Endothelial cell of umbilical vein (primary cell): ENCODE measurements around the gene CDH22. TPM values are rescaled to one million over a fixed set of nuclear protein-coding genes. Genes with fewer than 3 reads are reported as not detected.

Experiments used
- BruUV-seq: library from RNA; stranded (reverse); fragments of 400-500 nt; replicated peaks from 2 replicates; lab custom pipeline; 2021; lab: Mats Ljungman, UMichigan
- CTCF ChIA-PET: fragments of 300-600, 350-600 bp; sonication (Branson Sonifier 250); formaldehyde crosslinking; loops from one replicate; lab custom pipeline; 2021; ENCODE audit warnings: antibody characterized with exemption, inconsistent platforms; lab: Charles Lee
- POLR2A ChIA-PET: fragments of 300-600, 350-600 bp; sonication (Branson Sonifier 250); formaldehyde crosslinking; loops from one replicate; lab custom pipeline; 2021; ENCODE audit warnings: antibody characterized with exemption, inconsistent platforms; lab: Charles Lee
- DNase-seq: peaks from one replicate; pipeline ENCODE4 v3.0.0-alpha.2; 2011; ENCODE audit warnings: low read depth, low spot score
- FAIRE-seq: peaks from 2 replicates; lab custom pipeline; 2011; peaks lifted over from hg19 to GRCh38; lab: Jason Lieb, UNC
- H2AFZ ChIP-seq: 2 replicates; pipeline ENCODE4 v1.6.0; 2012; ENCODE audit warnings: low read depth, low read length, control low read depth, inconsistent platforms
- H3K27ac ChIP-seq: 2 replicates; pipeline ENCODE4 v1.5.1; 2011; ENCODE audit warnings: low read depth, mild to moderate bottlenecking, control low read depth, low read length, moderate library complexity; ENCODE audit not compliant: insufficient read depth
- H3K27me3 ChIP-seq, 2 experiments: 2 replicates each; pipeline versions ENCODE4 v1.6.0 to v1.6.1; 2011; ENCODE audit warnings: low read length in 2 of 2, mixed read lengths in 1 of 2; ENCODE audit not compliant: control insufficient read depth in 2 of 2, insufficient read depth in 2 of 2
- H3K36me3 ChIP-seq, 2 experiments: 2 replicates in 1 of 2; 3 replicates in 1 of 2; pipeline ENCODE4 v1.5.1; 2011; ENCODE audit warnings: low read length in 2 of 2, mild to moderate bottlenecking in 1 of 2, moderate library complexity in 1 of 2; ENCODE audit not compliant: control insufficient read depth in 2 of 2, insufficient read depth in 2 of 2; ENCODE audit errors: extremely low read depth in 1 of 2
- H3K4me1 ChIP-seq: 3 replicates; pipeline ENCODE4 v1.5.1; 2011; ENCODE audit warnings: mild to moderate bottlenecking, low read length; ENCODE audit not compliant: control insufficient read depth, insufficient read depth; ENCODE audit errors: extremely low read depth
- H3K4me2 ChIP-seq: 2 replicates; pipeline ENCODE4 v1.6.1; 2011; ENCODE audit warnings: low read length, control low read depth, mixed read lengths; ENCODE audit not compliant: insufficient read depth
- H3K4me3 ChIP-seq, 3 experiments: fragments of 200-600 bp in 1 of 3; sonication (generic), shearing (Covaris generic) in 1 of 3; replicated peaks in 1 of 3; 2 replicates each; pipeline ENCODE4 v1.5.1; 2011 to 2016; ENCODE audit warnings: control low read depth in 3 of 3, low read length in 3 of 3, mild to moderate bottlenecking in 2 of 3, inconsistent platforms in 1 of 3, low read depth in 1 of 3, moderate library complexity in 1 of 3; ENCODE audit not compliant: insufficient read depth in 1 of 3
- H3K79me2 ChIP-seq: 2 replicates; pipeline ENCODE4 v1.6.0; 2012; ENCODE audit warnings: low read length, inconsistent platforms; ENCODE audit not compliant: control insufficient read depth, insufficient read depth
- H3K9ac ChIP-seq: replicated peaks from 2 replicates; pipeline ENCODE3; 2011; ENCODE audit warnings: low read length, control low read depth; ENCODE audit not compliant: insufficient read depth; ENCODE audit errors: extremely low read depth
- H3K9me1 ChIP-seq: replicated peaks from 3 replicates; pipeline ENCODE4 v1.6.0; 2011; ENCODE audit warnings: mild to moderate bottlenecking, low read length; ENCODE audit not compliant: control insufficient read depth, insufficient read depth; ENCODE audit errors: extremely low read depth
- H3K9me3 ChIP-seq: replicated peaks from 2 replicates; pipeline ENCODE4 v1.5.1; 2012; ENCODE audit warnings: low read length, inconsistent platforms; ENCODE audit not compliant: control insufficient read depth, insufficient read depth
- H4K20me1 ChIP-seq: replicated peaks from 2 replicates; pipeline ENCODE3; 2011; ENCODE audit warnings: mild to moderate bottlenecking, low read length; ENCODE audit not compliant: control insufficient read depth, insufficient read depth; ENCODE audit errors: extremely low read depth
- EZH2 ChIP-seq: IDR thresholded peaks from 2 replicates; pipeline ENCODE4 v1.6.1; 2012; ENCODE audit warnings: borderline replicate concordance, low read depth, mild to moderate bottlenecking, moderate library complexity, low read length, inconsistent platforms; ENCODE audit not compliant: severe bottlenecking
- FOS ChIP-seq: IDR thresholded peaks from 2 replicates; pipeline ENCODE4 v1.6.1; 2011; ENCODE audit warnings: mild to moderate bottlenecking, low read length, moderate library complexity, borderline replicate concordance; ENCODE audit not compliant: insufficient read depth
- GATA2 ChIP-seq: IDR thresholded peaks from 2 replicates; pipeline ENCODE4 v1.7.0; 2011; ENCODE audit warnings: low read depth, mild to moderate bottlenecking, moderate library complexity, mixed read lengths, low read length; ENCODE audit not compliant: insufficient read length, insufficient read depth
- JUN ChIP-seq: IDR thresholded peaks from 2 replicates; pipeline ENCODE4 v1.6.1; 2011; ENCODE audit warnings: borderline replicate concordance, low read depth; ENCODE audit not compliant: insufficient read length, insufficient read depth
- MYC ChIP-seq: IDR thresholded peaks from one replicate; pipeline ENCODE4 v1.6.1; 2011; ENCODE audit warnings: mild to moderate bottlenecking, low read depth, low read length
- POLR2A ChIP-seq: IDR thresholded peaks from 2 replicates; pipeline ENCODE4 v1.6.1; 2012; ENCODE audit warnings: low read depth, mild to moderate bottlenecking, control low read depth, low read length
- POLR2AphosphoS5 ChIP-seq: IDR thresholded peaks from 2 replicates; pipeline ENCODE4 v1.6.1; 2012; ENCODE audit warnings: low read depth, mild to moderate bottlenecking, control low read depth, low read length, moderate library complexity; ENCODE audit not compliant: insufficient read depth
- dilution Hi-C: fragments of 300-500 bp; cut with MboI; formaldehyde crosslinking; loops from one replicate; pipeline ENCODE4 v1.15.0; 2019; ENCODE audit warnings: low sequenced_read_pairs; ENCODE audit not compliant: extremely low pct_ligation_motif_present
- intact Hi-C: fragments of 100-400 bp; cut with micrococcal nuclease; formaldehyde crosslinking; loops from one replicate; pipeline ENCODE4 v1.10.0; 2022
- polyA plus RNA-seq, 4 experiments: library from polyadenylated mRNA; depleted of rRNA in 3 of 4; stranded (reverse) in 3 of 4; unstranded in 1 of 4; fragments of >200 nt; gene quantifications; 2 replicates each; pipeline versions ENCODE4 v1.2.1 to v1.2.3, GENCODE V29; 2011 to 2012; ENCODE audit warnings: missing spikeins in 1 of 4
- total RNA-seq: library from RNA; stranded (reverse); gene quantifications from 2 replicates; pipeline ENCODE4 v1.2.3, GENCODE V29; 2021
- TF ChIP-seq, protein P1 (sequence below): IDR thresholded peaks from 2 replicates; pipeline ENCODE4 v1.6.1; 2011; ENCODE audit not compliant: insufficient read depth, insufficient read length
- TF ChIP-seq, protein P2 (sequence below), 2 donors: IDR thresholded peaks; 1 replicate in 1 of 2; 2 replicates in 1 of 2; pipeline ENCODE4 v1.5.1; 2011; ENCODE audit warnings: low read length in 2 of 2, mild to moderate bottlenecking in 2 of 2, moderate library complexity in 2 of 2, control low read depth in 1 of 2, inconsistent platforms in 1 of 2, low read depth in 1 of 2; ENCODE audit not compliant: insufficient read depth in 1 of 2; ENCODE audit errors: extremely low read depth in 1 of 2

The CDH22 gene
- total and polyA plus RNA-seq, 2 donors (not counting 3 experiments of a cell fraction or from before 2014, with no cell fraction given) = not detected

DNA sequence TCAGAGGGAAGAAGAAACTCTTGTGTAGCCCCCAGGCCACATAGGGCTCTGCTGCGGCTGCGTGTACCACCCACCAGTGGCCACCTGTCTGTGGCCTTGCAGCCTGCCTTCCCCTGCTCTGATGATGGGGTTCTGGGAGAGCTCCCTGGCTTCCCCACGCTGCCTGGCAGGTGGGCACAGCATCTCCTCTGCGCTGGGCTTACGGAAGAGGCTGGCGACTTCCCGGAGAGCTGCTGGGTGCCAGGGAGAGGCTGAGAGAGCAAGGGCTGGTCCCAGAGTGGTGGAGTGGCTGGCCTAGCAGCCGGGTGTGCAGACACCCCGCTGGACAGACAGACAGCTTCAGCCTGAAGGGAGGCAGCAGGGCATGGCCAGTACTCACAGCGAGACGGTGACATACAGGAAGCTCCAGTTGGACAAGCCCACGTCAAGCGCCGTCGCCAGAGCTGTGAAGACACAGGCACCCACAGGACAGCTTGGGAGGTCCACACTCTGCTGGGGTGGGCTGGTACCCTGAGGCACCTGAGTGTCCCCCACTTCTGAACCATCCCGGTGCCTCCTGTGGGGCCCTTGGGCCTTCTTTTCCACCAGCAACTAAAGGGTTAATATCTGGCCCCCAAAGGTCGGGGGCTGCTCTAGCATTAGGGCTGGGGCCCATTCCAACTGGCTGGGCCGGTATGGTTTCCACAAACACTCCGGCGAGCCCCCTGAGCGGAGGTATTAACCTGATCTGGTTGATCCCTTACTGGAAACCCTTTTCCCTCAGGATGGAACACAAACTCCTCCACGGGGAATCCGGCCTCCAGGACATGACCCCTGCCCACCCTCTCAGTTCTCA, 48.1 kb upstream of the CDH22 start:
- Histone ChIP-seq H3K9me3 (no peaks in the 10 kb centered on the region), H3K4me1 (no peaks in the 10 kb centered on the region), H3K36me3 (peaks cover 0 to 5% of the 10 kb centered on the region in 2 experiments), H3K4me3 (no peak overlapping the region), H3K9ac (no peak overlapping the region), H3K4me2 (no peak overlapping the region), H3K9me1 (no peaks in the 10 kb centered on the region), H4K20me1 (no peaks in the 10 kb centered on the region), H3K79me2 (peaks cover 2% of the 10 kb centered on the region), H2AFZ (no peak overlapping the region), H3K27ac (no peak overlapping the region), H3K27me3 (no peaks in the 10 kb centered on the region)
- intact Hi-C loops (no loop called here), dilution Hi-C loops (no loop called here)
- TF ChIP-seq GATA2 (no peak), FOS (no peak), POLR2AphosphoS5 (no peak)
- TF ChIP-seq, protein P1, sequence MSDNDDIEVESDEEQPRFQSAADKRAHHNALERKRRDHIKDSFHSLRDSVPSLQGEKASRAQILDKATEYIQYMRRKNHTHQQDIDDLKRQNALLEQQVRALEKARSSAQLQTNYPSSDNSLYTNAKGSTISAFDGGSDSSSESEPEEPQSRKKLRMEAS = no peak
- BruUV-seq = no TSS peak
- DNase-seq (no peak), FAIRE-seq (no peak)
- POLR2A ChIA-PET = no interaction called here
- CTCF ChIA-PET = interaction anchor here (1.7 kb wide), 1 partner anchor 7 kb away, joined by 7 read pairs; no protein-coding TSS in a partner anchor

DNA sequence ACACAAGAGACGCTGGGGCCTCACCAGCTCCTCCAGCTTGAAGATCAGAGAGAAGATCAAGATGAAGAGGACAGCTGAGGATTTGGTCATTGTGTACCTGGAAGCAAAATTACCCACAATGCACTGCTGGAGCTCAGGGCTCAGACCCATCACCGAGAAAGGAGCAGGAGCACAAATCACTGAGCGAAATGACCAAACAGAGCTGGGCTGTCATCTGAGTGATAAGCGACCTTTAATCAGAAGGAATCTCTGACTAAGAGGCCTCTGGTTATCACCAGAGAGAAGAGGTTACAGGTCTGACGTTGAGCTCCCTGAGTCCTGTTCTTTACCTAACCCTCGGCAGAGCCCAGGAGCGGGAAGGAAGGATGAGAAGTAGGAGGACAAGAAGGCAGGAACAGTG, 47.5 kb upstream of the CDH22 start:
- H3K9me3 ChIP-seq = no peaks in the 10 kb centered on the region
- H3K36me3 ChIP-seq = peaks cover 0 to 5% of the 10 kb centered on the region in 2 experiments
- TF ChIP-seq GATA2 = no peak
- TF ChIP-seq, protein P2, sequence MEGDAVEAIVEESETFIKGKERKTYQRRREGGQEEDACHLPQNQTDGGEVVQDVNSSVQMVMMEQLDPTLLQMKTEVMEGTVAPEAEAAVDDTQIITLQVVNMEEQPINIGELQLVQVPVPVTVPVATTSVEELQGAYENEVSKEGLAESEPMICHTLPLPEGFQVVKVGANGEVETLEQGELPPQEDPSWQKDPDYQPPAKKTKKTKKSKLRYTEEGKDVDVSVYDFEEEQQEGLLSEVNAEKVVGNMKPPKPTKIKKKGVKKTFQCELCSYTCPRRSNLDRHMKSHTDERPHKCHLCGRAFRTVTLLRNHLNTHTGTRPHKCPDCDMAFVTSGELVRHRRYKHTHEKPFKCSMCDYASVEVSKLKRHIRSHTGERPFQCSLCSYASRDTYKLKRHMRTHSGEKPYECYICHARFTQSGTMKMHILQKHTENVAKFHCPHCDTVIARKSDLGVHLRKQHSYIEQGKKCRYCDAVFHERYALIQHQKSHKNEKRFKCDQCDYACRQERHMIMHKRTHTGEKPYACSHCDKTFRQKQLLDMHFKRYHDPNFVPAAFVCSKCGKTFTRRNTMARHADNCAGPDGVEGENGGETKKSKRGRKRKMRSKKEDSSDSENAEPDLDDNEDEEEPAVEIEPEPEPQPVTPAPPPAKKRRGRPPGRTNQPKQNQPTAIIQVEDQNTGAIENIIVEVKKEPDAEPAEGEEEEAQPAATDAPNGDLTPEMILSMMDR (IDR thresholded peaks at IDR 0.05; ENCODE audit: extremely low read depth in 1 of 2, insufficient read depth in 1 of 2, low read depth in 1 of 2, low read length in 2 of 2) = no peak
- no peak for TF ChIP-seq MYC
- no peak for TF ChIP-seq JUN
- no peak for TF ChIP-seq FOS
- no peak for TF ChIP-seq POLR2A
- TF ChIP-seq POLR2AphosphoS5 = no peak
- TF ChIP-seq, protein P1 = no peak
- no peak for TF ChIP-seq EZH2
- intact Hi-C loops = no loop called here
- H3K79me2 ChIP-seq = no peaks in the 10 kb centered on the region
- H3K27me3 ChIP-seq = no peaks in the 10 kb centered on the region
- H3K27ac ChIP-seq = no peak overlapping the region
- CTCF ChIA-PET = no interaction called here
- no peak overlapping the region for H3K4me3 ChIP-seq
- no peak overlapping the region for H3K4me2 ChIP-seq
- no peak overlapping the region for H2AFZ ChIP-seq
- dilution Hi-C loops = no loop called here
- FAIRE-seq (no peak), DNase-seq (no peak)
- H3K9me1 ChIP-seq = no peaks in the 10 kb centered on the region
- H3K4me1 ChIP-seq = peaks cover under 1% of the 10 kb centered on the region
- no peaks in the 10 kb centered on the region for H4K20me1 ChIP-seq
- no peak overlapping the region for H3K9ac ChIP-seq
- BruUV-seq = no TSS peak
- POLR2A ChIA-PET = no interaction called here
